GM19328 (cell line): ENCODE measurements around the gene GNG13.
"Not testable (repeated sequence)": the region's sequence is repeated elsewhere in the genome, so short reads cannot be mapped to it uniquely, and the experiment has no call there.

Experiments used
- ATAC-seq: cut with Tn5 transposase; IDR thresholded peaks from one replicate; pipeline ENCODE4 v1.9.1; 2021; ENCODE audit warnings: mild to moderate bottlenecking, moderate library complexity; ENCODE audit not compliant: unreplicated experiment

The GNG13 gene

DNA sequence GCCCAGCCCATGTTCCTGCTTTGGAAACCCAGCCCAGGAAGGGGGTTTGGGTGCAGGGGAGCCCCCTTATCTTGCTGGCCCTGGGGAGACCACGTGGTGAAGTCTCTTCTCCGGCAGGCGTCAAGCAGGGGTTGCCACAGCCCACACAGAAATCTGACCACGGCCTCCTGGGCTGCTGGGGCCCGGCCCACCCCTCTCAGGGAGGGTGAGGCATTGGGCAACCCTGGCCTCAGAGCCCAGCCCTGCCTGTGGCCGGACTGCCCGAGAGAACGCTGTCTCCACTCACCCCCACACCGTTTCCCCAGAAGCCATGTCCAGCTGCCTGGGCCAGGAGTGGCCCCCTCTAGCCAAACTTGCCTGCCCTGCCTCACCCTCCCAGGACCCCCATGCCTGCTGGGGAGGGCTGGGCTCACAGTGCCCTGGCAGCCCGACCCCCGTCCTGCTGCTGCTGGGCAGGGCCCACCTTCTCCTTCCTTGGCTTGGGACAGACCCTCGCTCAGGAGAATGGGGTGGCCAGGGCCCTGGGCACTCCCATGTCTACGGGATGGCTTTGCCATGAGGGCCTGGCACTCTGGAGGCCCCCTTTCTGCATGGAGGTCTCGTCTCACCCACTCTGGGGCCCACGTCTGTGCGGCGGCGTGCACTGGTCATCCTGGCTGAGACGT is 19.1 kb downstream of the GNG13 start:
- no peak for ATAC-seq

DNA sequence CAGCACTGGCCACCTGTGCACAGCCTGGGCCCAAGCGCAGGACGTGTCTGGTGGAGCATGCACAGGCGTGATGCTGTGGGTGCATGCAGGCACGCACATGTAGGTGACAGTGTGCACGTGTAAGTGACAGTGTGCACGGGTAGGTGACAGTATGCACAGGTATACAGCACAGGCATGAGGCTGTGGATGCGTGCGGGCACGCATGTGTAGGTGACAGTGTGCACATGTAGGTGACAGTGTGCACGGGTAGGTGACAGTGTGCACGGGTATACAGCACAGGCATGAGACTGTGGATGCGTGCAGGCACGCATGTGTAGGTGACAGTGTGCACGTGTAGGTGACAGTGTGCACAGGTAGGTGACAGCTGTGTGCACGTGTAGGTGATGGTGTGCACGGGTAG is 20.2 kb downstream of the GNG13 start:
- ATAC-seq, result no peak

DNA sequence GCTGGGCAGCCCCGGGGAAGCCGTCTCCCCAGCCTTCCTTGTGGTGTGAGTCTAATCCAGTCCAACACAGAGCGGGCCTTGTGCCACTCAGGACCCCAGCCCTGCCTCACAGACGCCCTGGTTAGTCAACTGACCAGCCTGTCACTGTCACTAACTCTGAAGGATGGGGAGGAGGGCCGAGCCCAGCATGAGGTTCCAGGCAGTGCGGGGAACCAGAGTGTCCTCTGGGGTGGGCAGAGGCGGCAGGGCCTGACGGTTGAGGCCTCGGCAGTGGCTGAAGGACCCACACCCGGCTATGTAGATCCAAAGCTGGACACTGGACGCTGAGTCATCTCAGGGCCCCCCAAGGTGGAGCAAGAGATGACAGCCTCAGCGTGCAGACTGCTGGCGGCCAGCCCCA is 21.0 kb downstream of the GNG13 start:
- no peak for ATAC-seq

DNA sequence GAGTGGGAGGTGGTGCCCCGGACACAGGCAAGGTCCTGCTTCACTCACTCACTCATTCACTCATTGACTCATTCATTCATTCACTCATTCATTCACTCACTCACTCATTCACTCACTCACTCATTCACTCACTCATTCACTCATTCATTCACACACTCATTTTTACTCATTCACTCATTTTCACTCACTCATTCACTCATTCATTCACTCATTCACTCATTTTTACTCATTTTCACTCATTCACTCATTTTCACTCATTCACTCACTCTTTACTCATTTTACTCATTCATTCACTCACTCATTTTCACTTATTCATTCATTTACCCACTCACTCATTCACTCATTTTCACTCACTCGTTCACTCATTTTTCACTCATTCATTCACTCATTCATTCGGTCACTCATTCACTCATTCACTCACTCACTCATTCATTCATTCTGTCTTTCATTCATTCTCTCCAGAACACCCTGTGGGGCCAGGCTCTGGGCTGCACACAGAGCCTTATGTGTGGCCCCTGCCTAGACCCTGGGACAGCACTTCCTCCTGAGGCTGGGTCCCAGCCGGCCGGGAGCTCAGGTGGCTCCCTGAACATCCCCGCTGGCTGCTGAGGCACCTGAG is 21.5 kb downstream of the GNG13 start:
- ATAC-seq, result no peak

DNA sequence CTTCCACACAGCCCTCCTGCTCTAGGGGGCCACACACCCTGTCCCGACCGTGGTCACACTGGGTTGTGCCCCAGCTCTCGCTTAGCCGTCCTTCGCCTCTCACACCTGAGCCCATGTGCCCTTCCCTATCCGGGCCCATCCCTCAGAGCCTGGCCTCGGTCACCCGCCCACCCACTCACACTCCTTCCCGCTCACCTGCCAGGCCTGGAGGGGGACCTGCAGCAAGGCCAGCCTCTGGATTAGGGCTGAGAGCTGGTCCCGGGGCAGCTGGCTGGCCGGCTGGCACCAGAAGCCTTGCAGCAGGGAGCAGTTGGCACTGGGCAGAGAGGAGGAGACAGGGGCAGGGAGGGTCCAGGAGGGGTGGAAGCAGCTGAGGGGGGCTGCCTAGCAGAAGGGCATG is 22.1 kb downstream of the GNG13 start:
- ATAC-seq, result no peak

DNA sequence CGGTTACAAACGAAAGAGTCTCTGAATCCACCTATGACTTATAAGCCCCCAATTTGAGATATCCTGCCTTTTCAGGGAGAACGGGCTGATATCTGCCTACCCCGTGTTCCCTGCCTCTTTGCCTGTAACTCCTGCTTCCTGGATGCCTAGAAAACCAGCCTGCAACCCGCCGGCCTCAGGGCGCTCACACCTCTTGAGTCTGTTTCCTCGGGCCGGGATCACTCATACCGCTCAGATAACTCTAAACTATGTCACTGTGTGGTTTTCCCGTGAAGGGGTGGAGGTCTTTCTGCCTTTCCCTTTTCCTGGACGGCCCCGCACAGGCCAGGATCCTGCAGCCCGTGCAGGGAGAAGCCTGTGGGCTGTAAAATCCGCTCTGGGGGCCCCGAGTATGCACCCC is 22.7 kb downstream of the GNG13 start:
- ATAC-seq, result no peak

DNA sequence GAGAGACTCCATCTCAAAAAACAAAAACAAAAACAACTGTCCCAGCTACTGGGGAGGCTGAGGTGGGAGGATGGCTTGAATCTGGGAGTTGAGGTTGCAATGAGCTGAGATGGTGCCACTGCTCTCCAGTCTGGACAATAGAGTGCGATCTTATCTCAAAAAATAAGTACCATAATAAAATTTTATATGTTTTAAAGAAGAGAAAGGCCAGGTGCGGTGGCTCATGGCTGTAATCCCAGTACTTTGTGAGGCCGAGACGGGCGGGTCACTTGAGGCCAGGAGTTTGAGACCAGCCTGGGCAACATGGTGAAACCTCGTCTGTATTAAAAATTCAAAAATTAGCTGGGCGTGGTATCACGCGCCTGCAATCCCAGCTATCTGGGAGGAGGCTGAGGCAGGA is 23.7 kb downstream of the GNG13 start:
- no peak for ATAC-seq

DNA sequence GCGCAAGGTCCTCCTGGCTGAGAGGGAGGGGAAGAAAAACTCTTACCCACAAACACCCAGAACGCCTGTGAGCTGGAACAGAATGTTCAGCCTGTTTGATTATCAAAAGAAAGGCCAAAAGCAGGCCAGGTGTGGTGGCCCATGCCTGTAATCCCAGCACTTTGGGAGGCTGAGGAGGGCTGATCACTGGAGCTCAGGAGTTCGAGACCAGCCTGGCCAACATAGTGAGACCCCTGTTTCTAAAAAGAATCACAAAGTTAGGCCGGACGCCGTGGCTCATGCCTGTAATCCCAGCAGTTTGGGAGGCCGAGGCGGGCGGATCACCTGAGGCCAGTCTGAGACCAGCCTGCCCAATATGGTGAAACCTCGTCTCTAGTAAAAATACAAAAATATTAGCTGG is 24.2 kb downstream of the GNG13 start:
- not testable (repeated sequence) for ATAC-seq

DNA sequence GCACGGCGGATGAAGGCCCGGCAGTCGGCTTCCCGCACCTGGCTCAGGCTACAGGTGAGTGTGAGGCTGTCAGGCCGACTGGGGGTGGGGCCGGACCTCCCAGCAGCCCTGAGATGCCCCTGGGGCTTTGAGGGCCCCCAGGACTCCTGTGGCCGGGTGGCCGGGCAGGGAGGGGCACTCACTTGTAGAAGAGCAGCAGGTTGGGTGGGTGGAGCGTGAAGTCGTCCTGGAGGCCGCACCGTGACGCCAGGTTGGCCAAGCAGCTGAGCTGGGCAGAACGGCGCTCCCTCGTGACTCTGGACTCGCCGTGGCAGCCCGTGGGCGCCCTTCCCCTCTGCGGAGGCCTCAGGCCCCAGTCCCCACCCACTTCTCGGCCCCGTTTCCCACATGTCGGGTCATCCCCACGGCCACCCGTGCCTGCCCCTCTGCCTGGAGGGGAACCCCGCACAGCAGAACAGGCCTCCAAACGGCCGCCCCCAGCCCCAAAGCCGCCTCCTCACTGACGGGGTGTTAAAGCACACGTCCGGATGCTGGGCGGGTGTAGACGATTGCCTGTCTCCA is 25.2 kb downstream of the GNG13 start:
- ATAC-seq, result no peak

DNA sequence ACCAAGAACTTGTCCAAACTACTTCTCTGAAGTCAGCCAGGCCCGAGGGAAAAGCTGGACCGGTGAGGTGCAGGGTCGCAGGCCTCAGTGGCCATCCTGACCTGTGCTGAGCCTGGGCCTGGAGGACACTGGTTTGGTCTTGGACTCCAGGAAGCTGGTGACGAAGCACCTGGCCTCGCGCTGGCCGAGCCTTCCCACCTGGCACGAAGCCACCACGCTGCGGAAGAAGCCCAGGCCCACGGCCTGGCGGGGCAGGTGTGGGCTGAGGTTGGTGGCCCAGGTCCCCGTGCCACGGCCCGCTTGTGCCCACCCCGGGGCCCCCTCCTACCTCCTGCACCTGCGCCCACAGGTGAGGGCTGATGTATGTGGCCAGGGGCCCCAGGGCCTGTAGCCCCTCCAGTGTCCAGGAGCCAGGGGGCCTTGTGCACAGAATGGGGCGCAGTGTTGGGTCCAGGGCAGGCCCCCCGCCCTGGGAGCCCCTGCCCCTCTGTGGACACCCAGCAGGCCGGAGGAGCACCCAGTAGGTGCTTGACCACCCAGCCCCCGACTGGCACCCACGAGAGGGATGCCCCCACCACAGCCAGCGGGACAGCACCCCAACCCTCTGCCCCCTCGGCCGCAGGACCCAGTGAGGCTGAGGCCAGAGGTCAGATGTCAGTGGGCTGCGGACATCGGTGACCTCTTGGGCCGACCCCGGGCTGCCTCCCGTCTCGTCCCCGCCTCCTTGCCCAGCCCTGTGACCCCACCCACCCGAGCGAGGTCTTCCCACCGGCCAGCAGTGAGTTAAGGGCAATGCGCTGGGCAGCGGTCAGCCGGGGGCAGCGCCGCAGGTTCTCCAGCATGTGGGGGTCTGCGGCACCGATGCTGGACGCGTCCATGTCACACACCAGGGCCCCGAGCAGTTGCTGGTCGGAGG is 26.2 kb downstream of the GNG13 start:
- ATAC-seq, result no peak

DNA sequence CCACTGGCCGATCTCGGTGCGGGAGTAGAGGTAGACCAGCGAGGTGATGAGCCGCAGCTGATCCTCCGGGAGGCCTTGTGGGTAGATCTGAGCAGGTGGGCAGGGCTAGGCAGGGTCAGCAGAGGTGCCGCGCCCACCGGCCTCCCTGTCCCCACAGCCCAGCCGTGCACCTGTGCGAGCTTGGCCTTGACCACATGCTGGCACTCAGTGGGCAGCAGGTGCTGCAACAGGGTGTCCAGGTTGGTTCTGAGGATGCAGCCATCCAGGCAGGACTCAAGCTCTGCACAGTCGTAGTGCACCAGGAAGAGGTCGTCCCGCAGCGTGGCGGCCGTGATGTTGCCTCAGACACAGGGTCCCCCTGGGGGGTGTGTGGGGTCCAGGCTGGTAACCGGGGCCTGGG is 27.6 kb downstream of the GNG13 start:
- ATAC-seq, result no peak

DNA sequence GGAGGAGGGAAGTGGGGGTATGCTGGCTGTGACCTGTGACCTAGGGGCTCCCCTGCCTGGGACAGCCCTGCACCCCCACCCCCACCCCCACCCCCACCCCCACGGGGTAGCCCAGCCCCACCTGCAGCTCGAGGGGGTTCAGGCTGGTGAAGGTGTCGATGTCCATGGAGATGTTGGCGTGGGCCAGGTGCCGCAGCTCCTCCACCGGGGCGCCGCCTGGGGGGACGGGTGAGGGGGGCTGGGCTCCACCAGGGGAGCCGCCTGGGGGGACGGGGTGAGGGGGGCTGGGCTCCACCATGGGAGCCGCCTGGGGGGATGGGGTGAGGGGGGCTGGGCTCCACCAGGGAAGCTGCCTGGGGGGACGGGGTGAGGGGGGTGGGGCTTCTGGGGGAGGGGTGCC is 30.1 kb downstream of the GNG13 start:
- ATAC-seq, result no peak

DNA sequence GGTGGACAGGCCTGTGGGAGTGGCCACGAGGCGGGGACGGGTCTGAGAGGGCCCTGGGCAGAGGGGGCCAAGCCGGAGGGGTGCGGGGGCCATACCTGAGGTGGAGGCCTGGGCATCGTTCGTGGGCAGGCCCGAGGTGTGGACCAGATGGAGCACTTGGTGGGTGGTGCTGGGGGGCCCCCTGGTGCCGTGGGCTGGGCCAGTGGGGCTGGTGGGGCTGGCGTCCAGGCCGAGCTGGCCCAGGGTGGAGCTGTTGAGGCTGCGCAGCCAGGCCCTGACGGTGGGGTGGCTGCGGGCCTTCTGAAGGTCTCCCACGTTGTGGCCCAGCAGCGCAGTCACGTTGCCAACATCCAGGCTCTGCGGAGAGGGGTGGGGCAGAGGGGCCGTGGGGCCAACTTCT is 30.6 kb downstream of the GNG13 start:
- no peak for ATAC-seq

DNA sequence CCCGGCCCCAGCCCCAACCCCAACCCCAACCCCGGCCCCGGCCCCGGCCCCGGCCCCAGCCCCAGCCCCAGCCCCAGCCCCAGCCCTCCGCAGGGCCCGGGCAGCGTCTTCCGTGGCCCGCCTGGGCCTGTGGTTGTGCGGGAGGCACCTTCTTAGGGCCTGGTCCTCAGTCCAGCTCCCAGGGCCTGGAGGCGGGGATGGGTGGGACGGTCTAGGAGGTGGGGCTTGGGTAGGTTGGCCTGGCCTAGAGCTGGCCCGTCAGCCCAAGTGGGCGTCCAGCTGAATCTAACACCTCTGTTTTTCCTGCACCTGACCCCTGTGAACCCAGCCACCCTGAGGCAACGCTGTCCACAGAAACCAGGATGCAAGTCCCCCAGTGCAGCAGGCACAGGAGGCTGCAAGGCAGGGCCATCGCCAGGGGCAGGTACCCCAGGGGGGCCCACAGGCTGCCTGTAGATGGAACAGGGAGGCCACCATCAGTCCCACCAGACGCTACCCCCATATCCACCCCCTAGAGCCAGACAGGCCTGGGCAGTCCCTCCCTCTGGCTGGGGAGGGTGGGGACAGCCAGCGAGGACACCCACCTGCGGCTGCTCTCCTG is 31.2 kb downstream of the GNG13 start:
- no peak for ATAC-seq

DNA sequence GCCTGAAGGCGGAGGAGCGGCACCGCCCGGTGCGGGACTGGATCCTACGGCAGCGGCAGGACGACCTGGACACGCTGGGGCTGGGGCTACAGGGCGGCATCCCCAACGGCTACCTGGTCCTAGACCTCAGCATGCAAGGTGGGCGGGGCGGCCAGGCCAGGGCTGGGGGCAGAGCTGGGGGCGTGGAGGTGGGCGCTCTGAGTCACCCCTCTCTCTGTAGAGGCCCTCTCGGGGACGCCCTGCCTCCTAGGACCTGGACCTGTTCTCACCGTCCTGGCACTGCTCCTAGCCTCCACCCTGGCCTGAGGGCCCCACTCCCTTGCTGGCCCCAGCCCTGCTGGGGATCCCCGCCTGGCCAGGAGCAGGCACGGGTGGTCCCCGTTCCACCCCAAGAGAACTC is 32.1 kb downstream of the GNG13 start:
- no peak for ATAC-seq

DNA sequence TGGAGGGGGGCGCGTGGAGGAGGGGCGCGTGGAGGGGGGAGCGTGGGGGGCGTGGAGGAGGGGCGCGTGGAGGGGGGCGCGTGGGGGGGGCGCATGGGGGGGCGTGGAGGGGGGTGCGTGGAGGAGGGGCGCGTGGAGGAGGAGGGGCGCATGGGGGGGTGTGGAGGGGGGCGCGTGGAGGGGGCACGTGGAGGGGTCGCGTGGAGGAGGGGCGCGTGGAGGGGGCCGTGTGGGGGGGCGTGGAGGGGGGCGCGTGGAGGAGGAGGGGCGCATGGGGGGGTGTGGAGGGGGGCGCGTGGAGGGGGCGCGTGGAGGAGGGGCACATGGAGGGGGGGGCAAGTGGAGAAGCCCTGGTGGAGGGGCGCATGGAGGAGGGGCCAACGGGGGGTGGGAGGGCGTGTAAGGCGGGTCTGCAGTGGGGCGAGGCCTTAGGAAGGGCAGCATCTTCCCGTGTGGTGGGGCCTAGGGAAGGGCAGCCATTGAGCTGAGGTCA is 32.7 kb downstream of the GNG13 start:
- no peak for ATAC-seq

DNA sequence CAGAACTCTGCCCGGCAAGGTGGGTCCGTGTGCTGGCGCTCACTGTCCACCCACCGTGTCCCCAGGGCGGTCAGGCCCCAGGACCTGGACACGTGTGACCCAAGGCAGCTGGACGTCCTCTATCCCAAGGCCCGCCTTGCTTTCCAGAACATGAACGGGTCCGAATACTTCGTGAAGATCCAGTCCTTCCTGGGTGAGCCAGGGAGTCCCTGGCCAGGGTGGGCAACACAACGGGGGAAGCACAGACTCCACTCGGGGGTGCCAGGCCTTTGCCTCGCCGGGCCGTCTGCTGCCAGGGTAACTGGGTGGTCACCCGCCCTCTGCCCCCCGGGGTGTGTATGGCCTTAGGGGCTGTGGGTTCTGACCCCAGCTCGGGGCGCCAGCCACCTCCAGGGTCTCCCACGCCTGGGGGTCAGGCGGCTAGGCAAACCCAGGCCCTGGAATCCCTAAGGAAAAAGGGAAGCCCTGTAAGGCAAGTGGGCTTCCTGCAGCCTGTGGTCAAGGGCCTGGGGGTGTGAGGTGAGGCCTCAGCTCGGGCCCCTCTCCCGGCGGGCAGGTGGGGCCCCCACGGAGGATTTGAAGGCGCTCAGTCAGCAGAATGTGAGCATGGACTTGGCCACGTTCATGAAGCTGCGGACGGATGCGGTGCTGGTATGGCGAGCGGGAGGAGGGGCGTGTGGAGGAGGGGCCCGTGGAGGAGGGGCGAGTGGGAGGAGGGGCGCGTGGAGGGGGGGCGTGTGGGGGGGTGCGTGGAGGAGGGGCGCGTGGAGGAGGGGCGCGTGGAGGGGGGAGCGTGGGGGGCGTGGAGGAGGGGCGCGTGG is 33.5 kb downstream of the GNG13 start:
- no peak for ATAC-seq

DNA sequence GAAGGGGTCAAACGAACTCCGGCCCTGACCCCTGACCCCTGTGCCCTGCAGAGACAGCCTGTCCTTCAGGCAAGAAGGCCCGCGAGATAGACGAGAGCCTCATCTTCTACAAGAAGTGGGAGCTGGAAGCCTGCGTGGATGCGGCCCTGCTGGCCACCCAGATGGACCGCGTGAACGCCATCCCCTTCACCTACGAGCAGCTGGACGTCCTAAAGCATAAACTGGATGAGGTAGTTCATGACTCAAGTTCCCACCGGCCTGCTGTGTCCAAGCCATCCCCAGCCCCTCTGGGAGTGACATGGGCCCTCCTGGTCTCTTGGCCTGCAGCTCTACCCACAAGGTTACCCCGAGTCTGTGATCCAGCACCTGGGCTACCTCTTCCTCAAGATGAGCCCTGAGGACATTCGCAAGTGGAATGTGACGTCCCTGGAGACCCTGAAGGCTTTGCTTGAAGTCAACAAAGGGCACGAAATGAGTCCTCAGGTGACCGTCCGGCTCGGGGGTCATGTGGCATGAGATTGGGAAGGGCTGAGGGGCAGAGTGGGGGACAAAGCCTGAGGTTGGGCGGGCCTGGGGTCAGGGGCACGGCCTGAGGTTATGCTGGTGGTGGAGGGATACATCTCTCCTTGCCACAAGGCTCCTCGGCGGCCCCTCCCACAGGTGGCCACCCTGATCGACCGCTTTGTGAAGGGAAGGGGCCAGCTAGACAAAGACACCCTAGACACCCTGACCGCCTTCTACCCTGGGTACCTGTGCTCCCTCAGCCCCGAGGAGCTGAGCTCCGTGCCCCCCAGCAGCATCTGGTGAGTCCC is 34.3 kb downstream of the GNG13 start:
- no peak for ATAC-seq

DNA sequence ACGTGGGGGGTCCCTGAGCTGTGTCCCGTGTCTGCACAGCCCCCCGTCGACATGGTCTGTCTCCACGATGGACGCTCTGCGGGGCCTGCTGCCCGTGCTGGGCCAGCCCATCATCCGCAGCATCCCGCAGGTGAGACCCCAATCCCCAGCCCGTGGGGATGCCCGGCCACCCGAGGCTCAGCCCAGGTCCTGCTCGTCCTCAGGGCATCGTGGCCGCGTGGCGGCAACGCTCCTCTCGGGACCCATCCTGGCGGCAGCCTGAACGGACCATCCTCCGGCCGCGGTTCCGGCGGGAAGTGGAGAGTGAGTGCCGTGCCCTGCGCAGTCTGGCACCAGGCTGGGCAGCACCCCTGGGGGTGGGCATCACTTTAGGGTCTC is 35.1 kb downstream of the GNG13 start:
- no peak for ATAC-seq
